ENCODE measurements around the gene GJC1.
A peak's percentile ranks its signal among the peaks of the same experiment; 100 is the strongest.

The GJC1 gene

GRCh38 chr17:44775838-44776621, 54.1 kb downstream of the GJC1 start:
- no peak for DNase-seq

DNA sequence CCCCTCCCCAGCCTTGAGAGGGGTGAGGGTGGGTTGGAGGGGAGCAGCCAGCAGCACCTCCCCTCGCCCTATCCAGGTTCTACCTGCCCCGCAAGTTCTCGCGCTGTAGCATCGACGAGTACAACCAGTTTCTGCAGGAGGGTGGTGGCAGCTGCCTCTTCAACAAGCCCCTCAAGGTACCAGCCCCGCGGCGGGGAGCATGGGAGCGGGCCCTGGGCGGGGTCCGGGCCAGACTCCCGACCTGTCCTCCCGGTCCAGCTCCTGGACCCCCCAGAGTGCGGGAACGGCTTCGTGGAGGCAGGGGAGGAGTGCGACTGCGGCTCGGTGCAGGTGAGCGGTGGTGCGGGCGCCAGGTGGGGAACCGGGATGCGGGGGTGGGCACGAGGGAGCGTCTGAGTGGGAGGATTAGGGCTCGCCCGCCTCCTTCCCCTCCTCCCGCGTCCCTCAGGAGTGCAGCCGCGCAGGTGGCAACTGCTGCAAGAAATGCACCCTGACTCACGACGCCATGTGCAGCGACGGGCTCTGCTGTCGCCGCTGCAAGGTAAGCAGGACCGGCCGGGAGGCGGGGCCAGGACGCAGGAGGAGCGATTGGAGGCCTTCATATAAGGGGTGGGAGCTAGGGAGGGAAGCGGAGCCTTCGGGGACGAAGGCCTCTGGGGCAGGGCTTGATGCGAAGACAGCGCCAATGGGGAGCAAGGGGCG, 54.8 kb downstream of the GJC1 start:
- DNase-seq: peak; percentile 100

- DNase-seq: peak; percentile 90
Measured at GRCh38 chr17:44774271-44775135, 55.6 kb downstream of the GJC1 start.

DNA sequence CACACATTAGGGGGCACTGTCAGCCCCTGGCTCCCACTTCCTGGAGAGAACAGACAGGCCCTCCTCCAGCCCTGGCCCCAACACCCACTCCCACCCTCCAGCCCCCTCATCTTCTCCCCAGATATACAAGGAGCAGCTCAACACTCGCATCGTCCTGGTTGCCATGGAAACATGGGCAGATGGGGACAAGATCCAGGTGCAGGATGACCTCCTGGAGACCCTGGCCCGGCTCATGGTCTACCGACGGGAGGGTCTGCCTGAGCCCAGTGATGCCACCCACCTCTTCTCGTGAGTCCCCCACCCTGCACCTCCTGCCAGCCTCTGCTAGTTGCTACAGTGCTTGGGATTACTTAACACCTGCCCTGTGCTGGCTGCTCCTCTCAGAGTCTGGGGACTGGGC, 56.9 kb downstream of the GJC1 start:
- no peak for DNase-seq

DNA sequence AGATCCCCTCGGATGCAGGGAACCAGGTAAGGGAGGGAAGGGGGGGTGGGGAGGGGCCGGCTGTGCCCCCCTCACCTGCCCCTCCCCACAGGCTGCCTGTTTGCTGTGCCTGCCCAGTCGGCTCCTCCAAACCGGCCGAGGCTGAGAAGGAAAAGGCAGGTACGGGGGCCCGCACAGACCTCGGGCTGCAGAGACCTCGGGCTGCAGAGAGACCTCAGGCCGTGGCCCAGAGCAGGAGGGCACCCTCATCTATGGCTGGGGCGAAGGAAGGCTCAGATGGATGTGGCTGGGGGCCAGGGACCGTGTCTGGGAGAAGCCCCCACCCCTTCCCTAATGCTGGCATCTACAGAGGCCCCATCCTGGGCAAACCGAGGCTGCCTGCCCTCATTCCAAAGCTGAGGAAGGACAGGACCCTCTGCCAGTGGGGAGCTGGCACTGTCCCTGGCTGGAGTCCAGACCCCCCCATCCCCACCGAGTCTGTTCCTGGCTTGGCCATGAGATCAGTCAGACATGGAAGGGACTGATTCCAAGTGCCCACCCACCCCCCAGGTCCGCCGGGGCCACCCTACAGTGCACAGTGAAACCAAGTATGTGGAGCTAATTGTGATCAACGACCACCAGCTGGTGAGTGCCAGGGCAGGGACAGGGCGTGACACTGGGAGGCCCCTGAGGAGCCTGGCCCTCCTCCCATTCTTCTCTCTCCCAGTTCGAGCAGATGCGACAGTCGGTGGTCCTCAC, 57.6 kb downstream of the GJC1 start:
- DNase-seq: no peak

GRCh38 chr17:44770166-44770925, 59.7 kb downstream of the GJC1 start:
- DNase-seq: no peak

DNA sequence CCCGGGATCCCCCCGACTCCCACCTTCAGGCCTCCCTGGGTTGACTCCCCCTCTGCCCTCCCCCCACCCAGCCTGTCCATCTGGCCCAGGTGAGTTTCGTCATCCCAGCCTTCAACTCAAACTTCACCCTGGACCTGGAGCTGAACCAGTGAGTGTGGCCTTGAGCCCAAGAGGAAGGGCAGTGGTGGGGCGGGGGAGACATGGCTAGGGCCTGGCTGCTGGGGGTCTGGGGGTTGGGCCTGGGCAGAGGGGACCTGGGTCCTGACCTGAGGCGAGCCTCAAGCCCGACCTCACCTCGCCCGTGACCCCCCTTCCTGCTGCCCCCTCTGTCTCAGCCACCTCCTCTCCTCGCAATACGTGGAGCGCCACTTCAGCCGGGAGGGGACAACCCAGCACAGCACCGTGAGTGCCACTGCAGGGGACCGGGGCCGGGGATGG, 60.4 kb downstream of the GJC1 start:
- no peak for DNase-seq

GRCh38 chr17:44769230-44769629, 60.9 kb downstream of the GJC1 start:
- no peak for DNase-seq

DNA sequence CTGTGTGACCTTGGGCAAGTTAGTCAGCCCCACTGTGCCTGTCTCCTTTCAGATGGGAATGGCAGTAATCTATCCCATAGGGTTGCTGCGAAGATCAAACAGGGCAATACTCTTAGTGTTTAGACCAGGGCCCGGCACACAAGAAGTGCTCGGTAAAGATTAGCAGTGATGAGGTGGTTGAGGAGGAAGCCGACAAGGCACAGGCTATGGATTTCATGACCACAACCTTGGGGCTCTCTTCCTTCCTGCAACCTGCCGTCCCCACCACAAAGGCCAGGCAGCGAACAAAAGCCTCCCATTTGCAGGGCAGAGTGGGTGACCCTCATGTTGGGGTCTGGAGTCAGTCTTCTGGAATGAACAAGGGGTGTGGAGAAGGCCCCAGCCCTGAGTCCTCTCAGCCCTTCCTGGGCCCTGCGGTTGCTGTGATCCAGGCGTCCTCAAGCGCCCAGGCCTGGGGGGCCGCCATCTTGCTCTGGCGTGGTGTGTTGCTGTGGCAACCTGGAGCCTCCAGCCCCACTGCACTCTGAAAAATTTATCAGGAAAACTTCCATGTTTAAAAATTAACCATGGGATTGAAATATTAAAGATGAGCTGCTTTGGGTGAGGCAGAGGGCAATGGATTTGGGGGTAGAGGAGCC, 61.5 kb downstream of the GJC1 start:
- no peak for DNase-seq

- no peak for DNase-seq
Measured at GRCh38 chr17:44767493-44767892, 62.6 kb downstream of the GJC1 start.

DNA sequence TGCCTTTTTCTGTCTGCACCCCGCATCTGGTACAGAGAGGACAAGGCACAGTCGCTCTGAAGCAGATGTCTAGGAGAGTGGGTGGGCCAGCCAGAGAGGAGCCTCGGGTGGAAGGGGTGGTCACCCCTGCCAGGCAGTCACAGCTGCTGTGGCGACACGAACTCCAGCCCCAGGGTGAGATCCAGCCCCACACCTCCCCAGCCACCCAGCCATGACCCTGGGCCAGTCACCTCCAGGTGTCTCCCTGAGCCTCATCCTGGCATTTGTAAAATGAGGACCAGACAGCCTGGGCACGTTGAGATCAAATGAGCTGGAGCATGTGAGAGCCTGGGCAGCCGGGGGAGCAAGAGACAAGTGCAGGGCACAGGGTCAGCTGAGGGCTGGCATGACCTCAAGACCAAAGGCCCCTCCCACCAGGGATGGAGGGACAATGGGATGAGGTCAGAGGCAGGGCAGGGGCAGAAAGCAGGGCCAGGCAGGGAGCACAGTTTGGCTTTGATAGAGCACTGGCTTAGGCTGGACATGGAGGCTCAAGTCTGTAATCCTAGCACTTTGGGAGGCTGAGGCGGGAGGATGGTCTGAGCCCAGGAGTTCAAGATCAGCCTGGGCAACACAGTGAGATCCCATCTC, 63.6 kb downstream of the GJC1 start:
- DNase-seq: no peak

DNA sequence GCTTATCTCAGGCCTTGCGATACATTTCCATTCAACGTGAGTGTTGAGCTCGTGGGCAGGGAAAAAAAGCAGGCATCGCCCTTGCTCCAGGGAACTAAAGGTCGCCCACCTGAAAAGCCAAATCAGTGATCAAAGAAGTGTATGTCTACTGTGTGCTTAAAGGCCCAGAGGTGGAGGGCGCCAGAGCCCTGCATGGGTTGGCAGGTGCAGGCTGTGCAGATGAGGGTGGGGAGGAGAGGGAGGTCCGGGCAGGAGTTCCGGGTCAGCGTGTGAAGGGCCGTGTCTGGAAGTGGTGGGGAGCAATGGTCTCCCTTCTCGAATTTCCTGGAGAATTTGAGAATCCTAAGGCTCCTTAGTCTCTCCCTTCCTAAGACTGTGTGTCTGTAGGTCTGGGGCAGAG, 64.1 kb downstream of the GJC1 start:
- DNase-seq: no peak

GRCh38 chr17:44763170-44763569, 66.9 kb downstream of the GJC1 start:
- no peak for DNase-seq

DNA sequence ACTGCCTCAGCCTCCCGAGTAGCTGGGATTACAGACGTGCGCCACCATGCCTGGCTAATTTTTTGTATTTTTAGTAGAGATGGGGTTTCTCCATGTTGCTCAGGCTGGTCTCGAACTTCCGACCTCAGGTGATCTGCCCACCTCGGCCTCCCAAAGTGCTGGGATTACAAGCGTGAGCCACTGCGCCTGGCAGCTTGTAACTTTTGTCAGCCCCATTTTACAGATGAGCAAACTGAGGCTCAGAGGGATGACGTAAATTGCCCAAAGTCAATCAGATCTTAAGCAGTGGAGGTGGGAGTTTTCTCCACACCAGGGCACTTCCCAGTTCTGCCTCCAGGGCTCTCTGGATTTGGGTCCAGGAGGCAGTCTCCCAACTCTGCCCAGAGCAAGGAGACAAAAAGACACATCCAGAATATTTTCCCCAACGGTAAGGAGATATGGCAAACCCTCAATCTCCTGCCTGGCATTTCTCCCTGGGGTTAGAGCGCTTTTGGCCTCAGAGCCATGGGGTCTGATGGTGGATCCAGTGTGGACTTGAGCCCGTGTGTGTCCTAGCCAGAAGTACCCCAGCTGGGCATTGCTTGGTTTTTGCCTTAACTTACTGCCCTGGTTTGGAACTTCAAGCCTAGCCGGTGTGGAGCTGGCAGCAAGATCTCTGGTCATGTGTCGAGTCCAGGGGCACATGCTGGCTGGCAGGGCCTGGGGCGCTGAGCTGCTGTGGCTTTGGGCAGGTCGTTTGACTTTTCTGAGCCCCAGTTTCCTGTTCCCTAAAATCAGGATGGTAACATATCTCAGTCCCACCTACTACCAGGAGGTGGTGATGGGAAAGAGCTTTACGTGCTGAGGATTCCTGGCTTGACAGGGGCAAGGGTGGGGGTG, 67.9 kb downstream of the GJC1 start:
- DNase-seq: no peak

DNA sequence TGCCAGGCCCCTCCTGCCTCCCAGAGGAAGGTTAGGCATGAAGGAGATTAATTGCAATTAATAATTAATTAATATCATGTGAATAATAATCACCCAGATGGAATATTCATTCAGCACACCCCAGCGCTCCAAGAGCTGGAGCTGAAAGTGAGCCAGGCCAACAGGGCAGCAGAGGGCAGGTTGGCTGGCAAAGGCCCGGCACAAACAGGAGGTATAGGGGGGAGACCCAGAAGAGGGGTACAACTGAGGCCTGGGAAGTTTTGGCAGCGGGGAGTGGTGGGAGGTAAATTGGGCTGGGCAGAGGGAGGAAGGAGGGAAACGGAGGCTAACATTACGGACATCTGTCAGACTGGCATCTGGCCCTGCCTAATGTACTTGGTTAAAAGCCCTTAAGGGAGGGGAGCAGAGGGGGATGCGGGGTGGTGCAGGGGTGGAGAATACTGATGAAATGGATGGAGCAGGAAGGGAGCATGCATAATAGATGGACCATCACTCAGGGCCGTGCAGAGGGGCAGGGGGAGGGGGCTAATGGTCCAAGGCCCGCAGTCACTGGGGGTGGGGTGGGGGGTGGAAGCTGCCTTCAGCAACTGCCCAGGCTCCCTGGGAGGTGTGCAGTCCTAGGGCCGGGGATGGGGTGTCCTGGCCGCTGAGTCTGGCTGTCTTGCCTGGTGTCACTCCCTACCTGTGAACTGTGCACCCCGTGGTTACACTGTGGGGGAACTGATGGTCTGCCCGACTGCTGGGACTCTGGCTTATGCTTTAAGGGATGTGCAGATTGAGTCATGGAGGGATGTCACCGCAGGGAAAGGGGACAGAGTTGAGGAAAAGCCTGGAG, 69.4 kb downstream of the GJC1 start:
- DNase-seq: no peak

DNA sequence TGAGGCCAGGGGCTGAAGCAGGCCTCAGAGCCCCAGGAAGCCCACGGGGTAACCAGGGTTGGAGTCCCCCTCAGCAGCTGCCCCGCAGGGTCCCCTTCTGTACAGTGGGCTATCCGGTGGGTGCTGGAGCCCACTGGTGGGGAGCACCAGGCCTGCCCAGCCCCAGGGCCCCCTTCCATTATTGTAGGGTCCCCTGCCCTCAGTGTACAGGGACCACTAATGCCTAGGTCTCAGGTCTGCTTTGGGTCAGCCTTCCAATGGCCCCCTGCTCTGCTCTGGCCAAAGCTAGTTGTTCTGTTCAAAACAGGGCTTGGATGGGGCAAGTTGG, 70.2 kb downstream of the GJC1 start:
- DNase-seq: no peak

DNA sequence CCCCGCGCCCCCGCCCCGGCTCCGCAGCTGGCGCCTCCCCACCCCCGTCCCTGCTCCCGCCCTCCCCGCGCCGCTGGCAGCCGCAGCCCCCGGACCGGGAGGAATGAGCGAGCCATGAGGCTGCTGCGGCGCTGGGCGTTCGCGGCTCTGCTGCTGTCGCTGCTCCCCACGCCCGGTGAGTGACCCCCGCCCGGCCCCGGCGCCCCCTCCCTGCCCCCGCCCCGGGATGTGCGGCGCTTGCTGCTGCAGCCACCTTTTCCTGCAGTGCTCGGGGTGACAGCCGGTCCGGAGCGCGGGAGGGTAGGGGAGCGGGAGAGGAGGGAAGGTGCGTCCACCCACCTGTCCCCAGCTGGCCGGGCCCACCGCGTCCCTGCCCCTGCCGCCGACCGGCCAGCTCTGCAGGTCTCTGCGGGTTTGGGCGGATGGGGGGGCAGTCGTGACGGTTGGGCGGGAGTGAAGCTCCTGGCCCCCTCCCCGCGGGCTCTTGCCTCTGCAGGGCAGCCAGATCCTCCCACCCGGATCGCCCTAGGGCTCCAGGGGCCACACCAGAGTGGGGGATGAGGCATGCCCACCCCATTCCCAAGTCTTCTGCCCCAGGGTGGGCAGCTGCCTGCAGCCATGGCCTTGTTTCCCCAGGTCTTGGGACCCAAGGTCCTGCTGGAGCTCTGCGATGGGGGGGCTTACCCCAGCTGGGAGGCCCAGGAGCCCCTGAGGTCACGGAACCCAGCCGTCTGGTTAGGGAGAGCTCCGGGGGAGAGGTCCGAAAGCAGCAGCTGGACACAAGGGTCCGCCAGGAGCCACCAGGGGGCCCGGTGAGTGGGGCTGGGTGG, 70.8 kb downstream of the GJC1 start:
- DNase-seq: no peak

DNA sequence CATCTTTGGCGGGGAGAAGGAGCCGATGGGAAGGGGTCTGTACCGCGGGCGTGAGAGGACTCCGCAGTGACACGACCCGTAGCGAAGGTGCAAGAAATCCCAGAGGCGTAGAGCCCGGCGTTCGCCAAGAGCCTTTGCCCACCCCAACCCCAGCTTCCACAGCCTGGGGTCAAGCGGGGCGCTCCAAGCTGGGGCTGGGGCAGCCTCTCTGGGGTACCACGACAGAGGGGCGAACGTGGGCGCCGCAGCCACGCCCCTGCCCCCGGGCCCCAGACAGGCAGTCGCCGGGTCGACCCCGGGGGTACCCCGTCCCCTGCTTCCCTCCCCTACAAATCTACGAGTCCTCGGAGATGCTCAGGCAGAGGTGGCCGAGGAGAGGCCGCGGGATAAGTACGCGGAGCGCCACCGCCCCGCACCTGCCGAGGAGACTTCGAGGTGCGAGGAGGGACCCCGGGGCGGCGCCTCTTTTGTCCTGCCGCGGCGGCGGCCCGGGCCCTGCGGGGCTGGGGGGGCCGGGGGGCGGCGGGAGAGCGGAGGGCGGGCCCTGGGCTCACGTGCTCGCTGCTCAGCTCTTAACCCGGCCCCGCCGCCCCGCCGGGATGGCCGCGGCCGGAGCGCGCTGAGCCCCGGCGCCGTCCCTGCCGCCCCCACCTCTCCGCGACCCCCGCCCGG, 71.5 kb downstream of the GJC1 start, which contains the start of gene ADAM11:
Gene ADAM11 (plus strand): TSS at position 575 of the 672 bp plus-strand sequence. CDS start 212 bp downstream, outside the sequence.
- no peak for DNase-seq
